HTERT RPE-1 (cell line): ENCODE measurements around the gene ALKBH5.

Source experiments
- in situ Hi-C: fragments of 300-500 bp; cut with MboI; formaldehyde crosslinking; loops from 4 replicates; pipeline ENCODE4 v1.14.3; 2020; ENCODE audit warnings: low sequenced_read_pairs

ALKBH5 gene

DNA sequence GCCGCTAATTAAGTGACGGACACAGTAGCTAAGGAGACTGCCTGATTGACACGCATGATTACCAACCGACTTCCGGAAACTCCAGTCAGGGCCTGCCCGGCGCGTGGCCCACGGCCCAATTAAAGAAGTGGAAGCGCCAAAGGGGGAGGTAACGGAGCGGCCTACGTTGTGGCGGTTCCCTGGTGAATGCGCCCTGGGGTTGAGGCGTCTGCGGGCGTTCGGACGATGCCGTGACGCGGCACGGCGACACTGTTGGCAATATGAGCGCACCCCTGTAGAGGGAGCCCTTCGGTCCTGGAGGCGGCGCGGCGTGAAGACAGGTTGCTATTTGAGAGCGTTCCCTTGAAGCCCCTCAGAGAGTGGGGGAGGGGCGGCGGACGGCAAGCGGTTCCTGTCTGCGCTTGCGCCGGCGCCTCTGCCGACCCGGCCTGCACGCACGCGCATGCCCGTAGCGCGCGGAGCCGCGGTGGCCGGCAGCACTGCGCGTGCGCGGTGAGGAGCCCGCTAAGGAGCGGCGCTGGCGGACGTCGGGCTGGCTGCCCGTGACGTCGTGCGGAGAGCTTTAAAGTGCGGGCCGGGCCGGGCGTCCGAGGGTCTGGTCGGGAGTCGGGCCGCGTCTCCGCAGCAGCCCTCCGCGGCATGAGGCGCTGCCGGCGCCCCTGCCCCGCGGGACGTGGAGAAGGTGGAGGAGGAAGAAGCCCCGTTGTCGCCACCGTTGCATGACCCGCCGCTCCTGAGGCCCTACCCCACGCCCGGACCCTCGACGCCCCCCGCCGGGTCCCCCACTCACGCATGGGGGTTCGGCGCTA lies at the start of gene ALKBH5:
Gene ALKBH5 (plus strand): TSS at position 495 of the 809 bp plus-strand sequence. CDS start 416 bp downstream, outside the sequence.
- in situ Hi-C loops, result no loop called here

DNA sequence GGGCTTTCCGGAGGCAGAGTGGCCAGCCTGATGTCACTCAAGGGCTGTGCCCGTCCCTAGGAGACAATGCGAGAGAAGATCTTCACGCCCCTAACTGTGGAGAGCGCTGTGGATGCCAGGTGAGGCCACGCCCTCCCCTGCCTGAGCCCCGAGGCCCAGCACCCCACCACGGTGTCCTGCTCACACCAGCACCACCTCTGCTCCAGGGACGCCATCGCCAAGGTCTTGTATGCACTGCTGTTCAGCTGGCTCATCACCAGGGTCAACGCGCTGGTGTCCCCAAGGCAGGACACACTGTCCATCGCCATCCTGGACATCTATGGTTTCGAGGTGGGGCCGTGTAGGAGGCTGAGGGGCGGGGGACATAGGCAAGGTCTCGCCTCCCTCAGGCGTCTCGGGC lies 47.3 kb upstream of the ALKBH5 start:
- in situ Hi-C loops, result no loop called here

DNA sequence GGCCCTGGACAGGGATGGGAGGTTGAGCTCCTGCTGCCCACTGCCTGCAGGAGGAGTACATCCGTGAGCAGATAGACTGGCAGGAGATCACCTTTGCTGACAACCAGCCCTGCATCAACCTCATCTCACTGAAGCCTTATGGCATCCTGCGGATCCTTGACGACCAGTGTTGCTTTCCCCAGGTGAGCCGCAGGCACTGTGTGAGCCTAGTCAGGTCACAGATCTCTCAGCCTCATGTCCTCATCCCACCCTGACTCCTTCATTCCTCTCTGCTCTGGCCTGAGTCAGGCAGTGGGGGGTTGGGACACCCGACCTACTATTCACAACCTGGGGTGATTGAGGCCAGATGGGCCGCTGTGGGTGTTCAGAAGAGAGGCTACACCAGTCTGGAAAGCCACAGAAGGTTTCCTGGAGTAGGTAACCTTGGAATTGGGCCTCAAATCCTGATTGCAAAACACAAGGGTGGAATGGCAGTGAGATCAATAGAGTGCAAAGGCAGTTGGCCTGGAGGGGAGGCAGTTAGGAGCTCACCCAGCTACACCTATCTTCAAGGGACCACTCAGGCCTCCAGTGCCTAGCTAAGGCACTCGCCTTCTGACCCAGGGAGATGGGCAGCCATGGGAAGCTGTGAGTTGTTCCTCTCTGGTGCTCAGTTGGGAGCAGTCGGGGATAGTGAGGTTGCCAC lies 45.4 kb upstream of the ALKBH5 start:
- in situ Hi-C loops, result no loop called here

DNA sequence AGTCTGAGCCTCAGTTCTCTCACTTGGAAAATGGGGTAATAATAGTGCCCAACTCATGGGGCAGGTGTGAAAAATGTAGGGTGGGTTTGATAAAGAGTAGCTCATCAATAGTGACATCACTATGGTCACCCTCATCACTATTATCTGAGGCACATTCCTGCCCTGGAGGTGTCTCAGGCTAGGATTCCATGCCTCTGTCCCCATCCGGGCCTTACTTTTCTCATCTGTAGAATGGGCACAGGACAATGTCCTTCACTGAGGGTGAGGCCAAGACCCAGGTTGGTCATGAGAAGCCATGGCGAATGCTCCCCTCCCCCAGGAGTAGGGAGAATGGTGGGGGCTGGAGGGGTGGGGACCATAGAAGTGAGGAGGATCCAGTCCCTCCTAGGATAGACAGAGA lies 44.5 kb upstream of the ALKBH5 start:
- in situ Hi-C loops, result no loop called here

DNA sequence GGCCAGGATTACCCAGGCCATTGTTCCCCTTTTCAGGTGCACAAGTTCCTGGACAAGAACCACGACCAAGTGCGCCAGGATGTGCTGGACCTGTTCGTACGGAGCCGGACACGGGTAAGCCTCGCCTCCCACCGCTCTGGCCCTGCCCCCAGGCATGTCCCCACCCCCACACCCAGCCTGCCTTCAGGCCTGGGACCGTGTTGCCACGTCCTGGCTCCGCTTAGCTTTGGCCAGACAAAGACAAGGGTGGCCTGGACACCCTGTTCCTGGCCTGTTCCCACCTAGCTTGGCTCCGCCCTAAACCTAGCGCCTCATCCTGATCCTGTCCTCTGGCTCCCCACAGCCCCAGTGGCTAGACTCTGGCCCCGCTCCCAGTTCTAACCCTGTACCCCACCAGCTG lies 44.1 kb upstream of the ALKBH5 start:
- in situ Hi-C loops, result no loop called here

DNA sequence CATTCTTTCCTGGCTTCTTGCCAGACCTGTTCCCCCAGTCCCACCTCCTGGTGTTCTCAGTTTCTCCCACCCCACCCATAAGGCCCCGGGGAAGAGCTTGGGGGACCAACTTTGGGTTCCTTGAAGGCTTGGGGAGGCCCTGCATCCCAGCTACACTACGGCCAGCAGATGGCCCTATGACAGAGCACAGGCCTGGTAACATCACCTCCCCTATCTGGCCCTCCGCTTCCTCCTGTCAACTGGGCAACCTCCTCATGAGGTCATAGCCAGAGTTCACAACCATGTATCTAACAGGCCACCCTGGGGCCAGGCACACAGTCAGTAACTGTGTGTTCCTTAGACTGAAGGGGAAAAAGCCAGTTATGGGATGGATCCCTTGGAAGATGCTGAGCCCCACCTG lies 43.7 kb upstream of the ALKBH5 start:
- in situ Hi-C loops, result no loop called here

DNA sequence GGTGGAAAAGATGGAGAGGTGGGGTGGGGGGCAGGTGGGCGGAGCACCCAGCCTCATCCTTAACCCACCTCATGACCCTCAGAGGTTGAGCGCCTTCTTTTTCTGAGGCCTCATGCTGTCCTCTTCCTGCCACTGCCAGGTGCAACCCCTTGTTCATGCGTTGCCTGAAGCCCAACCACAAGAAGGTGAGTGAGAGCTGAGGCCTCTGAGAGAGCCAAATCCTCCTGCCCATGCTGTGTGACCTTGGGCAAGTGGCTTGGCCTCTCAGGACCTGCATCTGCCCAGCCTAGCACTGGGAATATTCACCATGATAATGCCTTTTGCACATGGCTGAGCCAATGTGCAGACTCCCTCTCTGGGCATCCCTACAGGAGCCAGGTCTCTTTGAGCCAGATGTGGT lies 43.0 kb upstream of the ALKBH5 start:
- in situ Hi-C loops, result no loop called here

DNA sequence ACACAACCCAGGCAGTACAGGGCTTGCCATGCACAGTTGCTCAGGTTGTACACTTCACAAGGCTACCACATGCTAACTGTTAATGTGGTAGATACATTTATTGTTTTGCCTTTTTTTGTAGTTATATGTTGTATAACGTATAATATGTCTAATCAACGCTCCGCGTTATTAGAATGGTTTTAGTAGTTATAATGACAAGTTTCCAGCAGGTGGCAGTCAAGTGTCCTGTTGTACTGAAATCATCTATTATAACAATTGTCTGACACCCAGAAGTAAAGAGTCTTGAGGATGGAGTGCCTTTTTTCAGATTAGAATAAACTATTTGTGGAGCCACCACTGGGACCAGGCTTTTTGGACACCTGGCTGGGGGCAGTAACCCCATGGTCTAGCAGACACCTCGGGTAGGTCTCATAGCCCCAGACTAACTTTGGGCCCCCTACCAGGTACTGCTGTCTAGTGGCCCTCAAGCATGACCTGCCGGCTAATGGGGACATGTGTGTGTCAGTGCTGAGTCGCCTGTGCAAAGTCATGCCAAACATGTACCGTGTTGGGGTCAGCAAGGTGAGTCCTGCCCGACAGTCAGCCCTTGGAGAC lies 42.3 kb upstream of the ALKBH5 start:
- in situ Hi-C loops, result no loop called here

DNA sequence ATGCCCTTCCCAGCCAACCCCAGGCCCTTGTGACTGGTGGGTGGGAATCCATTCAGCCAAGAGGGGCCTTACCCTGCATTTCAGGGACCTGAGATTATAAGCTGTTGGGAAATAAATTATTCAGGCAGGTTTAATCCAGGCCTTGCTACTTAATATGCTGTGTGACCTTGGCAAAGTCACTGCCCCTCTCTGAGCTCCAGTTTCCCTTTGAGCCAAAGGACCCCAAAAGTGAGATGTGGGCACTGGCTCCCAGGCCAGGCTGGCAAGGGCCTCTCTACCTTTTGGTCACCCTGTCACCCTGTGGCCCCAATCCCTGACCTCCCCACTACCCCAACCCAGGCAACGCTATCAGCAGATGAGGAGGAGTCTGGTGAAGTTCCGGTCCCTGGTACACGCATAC lies 41.2 kb upstream of the ALKBH5 start:
- in situ Hi-C loops, result no loop called here

DNA sequence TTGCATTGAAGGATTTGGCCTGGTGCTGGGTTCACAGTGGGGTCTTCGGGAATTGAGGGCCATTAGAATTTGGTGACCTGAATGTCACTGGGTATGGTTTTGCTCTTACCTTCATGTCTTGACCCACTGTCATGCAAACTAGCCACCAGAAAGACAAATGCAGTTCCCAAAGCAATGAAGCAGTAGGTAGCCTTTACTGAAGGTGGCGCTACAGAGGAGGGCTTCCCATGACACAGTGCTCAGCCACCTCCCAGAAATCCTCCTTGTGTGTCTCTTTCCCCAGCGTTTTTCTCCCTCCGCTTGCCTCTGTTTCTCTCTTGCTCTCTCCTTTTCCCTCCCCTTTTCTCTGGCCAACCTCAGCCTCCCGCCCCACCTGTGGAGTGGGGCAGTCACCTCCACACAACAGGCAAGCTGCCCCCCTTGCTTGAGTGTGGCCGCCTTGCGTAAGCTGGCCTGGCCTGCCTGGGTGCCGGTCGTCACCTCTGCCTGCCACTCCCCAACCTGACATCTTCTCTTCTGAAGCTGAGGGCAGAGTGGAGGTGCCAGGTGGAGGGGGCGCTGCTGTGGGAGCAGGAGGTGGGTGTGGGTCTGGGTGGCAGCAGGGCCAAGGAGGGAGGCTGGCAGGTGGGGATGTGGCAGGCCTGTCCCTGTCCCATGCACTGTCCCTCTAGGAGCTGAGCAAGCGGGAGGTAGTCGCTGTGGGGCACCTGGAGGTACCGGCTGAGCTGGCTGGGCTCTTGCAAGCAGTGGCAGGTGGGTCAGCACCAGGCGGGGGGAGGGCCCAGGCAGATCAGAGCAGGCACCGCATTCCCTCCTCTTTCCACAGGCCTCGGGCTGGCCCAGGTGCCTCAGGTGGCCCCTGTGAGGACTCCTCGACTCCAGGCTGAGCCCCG lies 40.3 kb upstream of the ALKBH5 start:
- in situ Hi-C loops, result no loop called here

DNA sequence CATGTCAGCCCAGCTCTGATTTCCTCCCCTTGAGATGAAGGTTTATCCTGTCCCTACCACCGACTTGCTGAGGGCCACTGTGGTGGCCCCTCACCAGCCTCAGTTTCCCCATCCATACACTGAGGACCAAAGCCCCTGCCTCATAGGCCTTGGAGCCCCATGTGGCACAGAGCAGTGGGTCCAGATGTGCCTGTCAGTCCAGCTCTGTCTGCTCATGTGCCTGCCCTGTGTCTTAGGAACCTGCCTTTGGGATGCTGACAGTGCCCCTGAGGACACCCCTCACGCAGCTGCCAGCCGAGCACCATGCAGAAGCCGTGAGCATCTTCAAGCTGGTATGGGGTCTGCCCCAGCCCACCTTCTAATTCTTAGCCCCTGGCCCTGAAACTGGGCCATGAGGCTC lies 39.4 kb upstream of the ALKBH5 start:
- in situ Hi-C loops, result no loop called here

DNA sequence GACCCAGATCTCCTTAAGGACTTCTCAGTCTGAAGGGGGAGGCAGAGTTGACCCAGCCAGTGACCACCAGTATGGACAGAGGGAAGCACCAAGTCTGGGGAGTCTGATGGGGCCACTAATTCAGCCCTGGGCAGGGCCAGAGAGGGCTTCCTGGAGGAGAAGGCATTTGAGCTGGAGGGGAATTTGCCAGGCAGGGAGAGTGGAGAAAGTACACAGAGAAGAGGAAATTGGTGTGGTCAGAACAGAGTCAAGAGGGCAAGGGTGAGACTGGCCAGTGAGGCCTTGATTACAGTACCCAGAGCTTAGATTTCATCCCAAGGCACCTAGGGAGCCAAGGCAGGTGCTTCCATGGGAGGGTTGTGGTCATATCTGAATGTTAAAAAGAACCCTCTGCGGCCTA lies 38.8 kb upstream of the ALKBH5 start:
- in situ Hi-C loops, result no loop called here

DNA sequence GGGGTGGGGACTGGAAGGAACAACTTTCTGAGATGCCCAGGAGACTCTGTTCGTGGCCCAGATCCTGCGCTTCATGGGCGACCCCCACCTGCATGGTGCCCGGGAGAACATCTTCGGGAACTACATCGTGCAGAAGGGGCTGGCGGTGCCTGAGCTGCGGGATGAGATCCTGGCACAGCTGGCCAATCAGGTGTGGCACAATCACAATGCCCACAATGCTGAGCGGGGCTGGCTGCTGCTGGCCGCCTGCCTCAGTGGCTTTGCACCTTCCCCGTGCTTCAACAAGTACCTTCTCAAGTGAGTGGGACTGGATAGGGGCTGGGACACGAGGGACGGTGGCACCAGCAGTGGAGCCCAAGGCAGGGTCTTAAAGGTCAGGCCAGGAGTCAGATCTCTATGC lies 37.8 kb upstream of the ALKBH5 start:
- in situ Hi-C loops, result no loop called here

DNA sequence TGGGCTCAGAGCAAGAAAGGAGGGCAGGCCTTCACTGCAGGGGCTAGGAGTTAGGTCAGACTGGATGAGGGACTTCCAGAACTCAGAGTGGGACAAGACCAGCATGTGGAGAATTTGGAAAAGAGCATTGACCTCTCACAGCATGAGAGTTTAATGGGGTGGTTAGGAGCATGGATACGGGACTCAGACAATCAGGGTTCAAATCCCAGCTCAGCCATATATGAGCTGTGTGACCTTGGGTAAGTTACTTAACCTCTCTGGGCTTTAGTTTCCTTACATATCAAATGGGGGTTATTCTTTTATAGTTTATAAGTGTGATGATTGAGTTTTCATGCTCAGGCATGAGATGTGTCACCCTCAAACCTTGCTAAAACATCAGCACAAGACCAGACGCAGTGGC lies 37.4 kb upstream of the ALKBH5 start:
- in situ Hi-C loops, result no loop called here

DNA sequence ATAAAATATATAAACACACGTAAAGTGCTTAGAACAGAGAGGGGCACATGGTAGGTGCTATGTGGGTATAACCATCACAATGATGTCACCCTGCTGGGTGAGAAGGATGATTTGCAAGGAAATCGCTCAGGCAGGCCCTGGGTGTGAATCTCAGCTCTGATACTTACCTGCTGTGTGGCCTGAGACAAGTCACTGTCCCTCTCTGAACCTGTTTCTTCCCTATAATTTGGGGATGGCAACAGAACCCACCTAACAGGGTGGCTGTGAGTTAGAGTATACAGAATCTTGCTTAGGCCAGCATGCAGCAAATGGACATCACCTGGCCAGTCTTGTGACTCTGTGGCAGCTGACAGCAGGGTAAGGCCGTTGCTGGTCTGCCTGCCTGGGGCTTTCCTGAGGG lies 36.6 kb upstream of the ALKBH5 start:
- in situ Hi-C loops, result no loop called here

DNA sequence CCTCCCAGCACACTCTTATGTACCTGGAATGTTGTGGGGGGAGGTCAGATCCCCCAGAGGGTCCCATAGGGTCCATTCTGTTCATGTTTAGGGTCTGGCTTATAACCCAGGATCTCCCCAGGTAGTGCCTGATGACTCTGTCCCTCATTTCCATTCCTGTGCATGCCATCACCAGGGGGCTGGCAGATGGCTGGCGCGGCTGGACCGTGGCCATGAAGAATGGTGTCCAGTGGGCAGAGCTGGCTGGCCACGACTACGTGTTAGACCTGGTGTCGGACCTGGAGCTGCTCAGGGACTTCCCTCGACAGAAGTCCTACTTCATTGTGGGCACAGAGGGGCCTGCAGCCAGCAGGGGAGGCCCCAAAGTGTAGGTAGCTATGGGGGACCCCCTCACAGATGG lies 35.0 kb upstream of the ALKBH5 start:
- in situ Hi-C loops, result no loop called here

DNA sequence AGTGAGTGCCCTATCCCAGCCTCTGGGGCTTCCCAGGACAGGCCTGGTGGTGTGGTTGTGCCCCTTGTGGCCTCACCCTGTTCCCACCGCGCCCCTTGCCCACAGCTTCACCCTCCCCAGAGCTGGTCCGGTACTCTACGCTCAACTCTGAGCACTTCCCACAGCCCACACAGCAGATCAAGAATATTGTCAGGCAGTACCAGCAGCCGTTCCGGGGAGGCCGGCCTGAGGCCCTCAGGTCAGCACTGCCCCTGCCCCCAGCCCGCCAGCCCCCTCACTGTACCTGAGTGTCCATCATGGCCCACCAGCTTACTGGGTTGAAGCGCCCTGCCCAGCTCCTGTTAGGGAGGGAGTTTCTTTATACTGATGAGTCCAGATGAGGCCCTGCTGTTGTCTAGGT lies 32.3 kb upstream of the ALKBH5 start:
- in situ Hi-C loops, result no loop called here

DNA sequence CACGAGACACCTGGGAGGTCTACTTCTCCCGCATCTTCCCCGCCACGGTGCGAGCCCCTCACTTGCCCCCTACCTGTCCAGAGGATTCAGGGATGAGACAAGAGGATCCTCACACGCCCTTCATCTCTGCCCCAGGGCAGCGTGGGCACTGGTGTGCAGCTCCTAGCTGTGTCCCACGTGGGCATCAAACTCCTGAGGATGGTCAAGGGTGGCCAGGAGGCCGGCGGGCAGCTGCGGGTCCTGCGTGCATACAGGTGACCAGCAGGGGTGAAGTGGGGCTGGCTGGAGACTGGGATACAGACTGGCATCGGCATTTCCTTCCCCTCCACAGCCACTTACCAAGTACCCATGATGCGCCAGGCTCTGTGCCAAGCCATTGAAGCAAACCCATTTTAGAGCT lies 28.4 kb upstream of the ALKBH5 start:
- in situ Hi-C loops, result no loop called here

DNA sequence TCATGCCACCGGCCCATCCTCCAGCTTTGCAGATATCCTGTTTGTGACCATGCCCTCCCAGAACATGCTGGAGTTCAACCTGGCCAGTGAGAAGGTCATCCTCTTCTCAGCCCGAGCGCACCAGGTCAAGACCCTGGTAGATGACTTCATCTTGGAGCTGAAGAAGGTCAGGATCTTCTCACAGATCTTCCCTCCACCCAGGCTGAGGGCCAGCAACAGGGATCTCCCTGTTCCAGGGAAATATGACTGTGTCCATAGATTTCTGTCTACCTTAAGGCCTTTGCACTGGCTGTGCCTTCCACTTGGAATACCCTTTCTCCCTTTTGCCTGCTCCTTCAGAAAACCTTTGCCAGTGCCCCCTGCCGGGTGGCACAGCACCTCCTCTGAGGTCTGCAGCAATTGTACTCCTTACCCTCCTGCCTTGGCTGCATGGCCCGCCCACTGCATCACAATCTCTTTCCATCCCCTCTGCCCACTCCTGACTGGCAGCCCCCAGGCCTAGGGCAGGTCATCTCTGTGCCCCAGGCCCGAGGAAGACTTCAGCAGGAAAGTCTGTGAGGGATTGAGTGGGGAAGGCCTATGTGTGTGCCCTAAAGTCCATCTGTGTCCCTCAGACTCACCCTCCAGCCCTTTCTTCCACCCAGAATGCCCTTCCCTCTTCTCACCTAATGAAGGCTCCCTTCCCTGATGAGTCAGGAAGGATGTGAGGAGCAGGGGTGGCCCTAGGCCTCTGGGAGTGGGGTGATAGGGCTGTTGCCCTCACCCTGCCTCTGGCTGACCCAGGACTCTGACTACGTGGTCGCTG lies 27.3 kb upstream of the ALKBH5 start:
- in situ Hi-C loops, result no loop called here

DNA sequence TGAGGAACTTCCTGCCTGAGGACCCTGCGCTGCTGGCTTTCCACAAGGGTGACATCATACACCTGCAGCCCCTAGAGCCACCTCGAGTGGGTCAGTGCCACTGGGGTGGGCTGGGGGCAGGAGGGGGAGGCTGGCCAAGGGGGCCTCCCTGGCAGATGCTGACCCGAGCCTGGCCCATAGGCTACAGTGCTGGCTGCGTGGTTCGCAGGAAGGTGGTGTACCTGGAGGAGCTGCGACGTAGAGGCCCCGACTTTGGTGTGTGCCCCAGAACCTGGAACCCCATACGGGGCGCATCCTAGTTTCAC lies 26.7 kb upstream of the ALKBH5 start:
- in situ Hi-C loops, result no loop called here
